Progenitor cell of endocrine pancreas (in vitro differentiated cells): ENCODE results near the gene ANKRD29. TPM values are rescaled to one million over a fixed set of nuclear protein-coding genes. Genes with fewer than 3 reads are reported as not detected.

Experiments used
- DNase-seq: peaks from one replicate; pipeline ENCODE4 v3.0.0; 2021; ENCODE audit warnings: low spot score; ENCODE audit not compliant: unreplicated experiment
- H3K27ac Mint-ChIP-seq: 2 replicates; pipeline ENCODE4 v1.8.0; 2021; ENCODE audit warnings: mild to moderate bottlenecking, moderate library complexity, mixed read lengths
- H3K27me3 Mint-ChIP-seq: 2 replicates; pipeline ENCODE4 v1.8.0; 2021; ENCODE audit warnings: mixed read lengths
- H3K36me3 Mint-ChIP-seq: 2 replicates; pipeline ENCODE4 v1.8.0; 2022; ENCODE audit warnings: mixed read lengths; ENCODE audit not compliant: insufficient read depth
- H3K4me1 Mint-ChIP-seq: 2 replicates; pipeline ENCODE4 v1.8.0; 2021; ENCODE audit warnings: low read depth, mixed read lengths
- H3K4me3 Mint-ChIP-seq: 2 replicates; pipeline ENCODE4 v1.8.0; 2021; ENCODE audit warnings: low read depth, mild to moderate bottlenecking, moderate library complexity, mixed read lengths
- H3K9me3 Mint-ChIP-seq: 2 replicates; pipeline ENCODE4 v1.8.0; 2021; ENCODE audit warnings: low read depth, mixed read lengths
- total RNA-seq: library from RNA; stranded (reverse); gene quantifications from 2 replicates; pipeline ENCODE4 v1.2.1, GENCODE V29; 2021
- TF ChIP-seq, protein P1 (sequence below): fragments of 200-600 bp; sonication (generic); IDR thresholded peaks from one replicate; pipeline ENCODE4 v1.5.0; 2021; ENCODE audit warnings: antibody characterized with exemption, mild to moderate bottlenecking; ENCODE audit not compliant: unreplicated experiment

Gene ANKRD29
- total RNA-seq, 1 donor from 2014 or later, result 0.41 TPM

DNA sequence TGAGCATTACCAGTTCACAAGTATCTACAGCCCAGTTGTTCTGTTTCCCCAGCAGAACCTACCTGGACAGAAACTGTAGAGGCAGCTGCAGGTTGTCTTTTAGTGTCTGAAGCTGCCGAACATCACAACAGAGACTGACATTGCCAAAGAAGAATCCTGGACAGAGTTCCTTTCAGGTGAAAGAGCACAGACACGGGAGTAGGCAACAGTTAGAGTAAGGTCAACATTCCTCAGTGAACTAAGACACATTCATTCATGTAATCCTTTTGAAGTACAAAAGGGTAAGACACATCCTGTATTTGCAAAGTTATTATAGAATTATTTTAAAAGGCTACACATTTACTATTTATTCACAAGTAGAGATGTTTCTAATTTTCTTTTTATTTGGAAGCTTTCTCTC, 90.7 kb downstream of the ANKRD29 start:
- Mint-ChIP-seq H3K4me1 (peaks cover 6% of the 10 kb centered on the region), H3K4me3 (no peak overlapping the region), H3K27me3 (no peaks in the 10 kb centered on the region), H3K27ac (no peak overlapping the region), H3K9me3 (no peaks in the 10 kb centered on the region), H3K36me3 (peaks cover 25% of the 10 kb centered on the region)
- TF ChIP-seq, protein P1, sequence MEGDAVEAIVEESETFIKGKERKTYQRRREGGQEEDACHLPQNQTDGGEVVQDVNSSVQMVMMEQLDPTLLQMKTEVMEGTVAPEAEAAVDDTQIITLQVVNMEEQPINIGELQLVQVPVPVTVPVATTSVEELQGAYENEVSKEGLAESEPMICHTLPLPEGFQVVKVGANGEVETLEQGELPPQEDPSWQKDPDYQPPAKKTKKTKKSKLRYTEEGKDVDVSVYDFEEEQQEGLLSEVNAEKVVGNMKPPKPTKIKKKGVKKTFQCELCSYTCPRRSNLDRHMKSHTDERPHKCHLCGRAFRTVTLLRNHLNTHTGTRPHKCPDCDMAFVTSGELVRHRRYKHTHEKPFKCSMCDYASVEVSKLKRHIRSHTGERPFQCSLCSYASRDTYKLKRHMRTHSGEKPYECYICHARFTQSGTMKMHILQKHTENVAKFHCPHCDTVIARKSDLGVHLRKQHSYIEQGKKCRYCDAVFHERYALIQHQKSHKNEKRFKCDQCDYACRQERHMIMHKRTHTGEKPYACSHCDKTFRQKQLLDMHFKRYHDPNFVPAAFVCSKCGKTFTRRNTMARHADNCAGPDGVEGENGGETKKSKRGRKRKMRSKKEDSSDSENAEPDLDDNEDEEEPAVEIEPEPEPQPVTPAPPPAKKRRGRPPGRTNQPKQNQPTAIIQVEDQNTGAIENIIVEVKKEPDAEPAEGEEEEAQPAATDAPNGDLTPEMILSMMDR, result no peak
- DNase-seq, result no peak

DNA sequence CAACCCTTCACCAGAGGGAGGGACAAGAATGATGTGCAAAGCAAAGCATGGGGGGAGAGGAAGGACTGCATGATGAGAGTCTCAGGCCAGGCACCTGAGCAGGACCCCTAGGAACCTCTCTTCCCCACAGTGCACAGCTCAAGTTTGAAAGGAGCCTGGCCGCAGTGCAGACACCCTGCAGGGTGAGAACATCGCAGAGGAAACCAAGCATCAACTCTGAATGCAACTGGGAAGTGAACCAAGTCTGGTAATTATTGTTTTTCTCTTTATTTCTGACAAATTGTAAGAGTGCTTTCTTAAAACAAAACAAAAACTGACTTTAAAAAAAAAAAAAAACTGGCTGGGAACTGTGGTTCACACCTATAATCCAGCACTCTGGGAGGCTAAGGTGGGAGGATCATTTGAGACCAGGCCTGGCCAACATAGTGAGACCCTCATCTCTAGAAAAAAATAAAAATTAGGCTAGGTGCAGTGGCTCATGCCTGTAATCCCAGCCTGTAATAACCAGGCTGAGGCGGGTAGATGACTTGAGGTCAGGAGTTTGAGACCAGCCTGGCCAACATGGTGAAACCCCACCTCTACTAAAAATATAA, 91.7 kb downstream of the ANKRD29 start:
- Mint-ChIP-seq H3K27me3 (no peaks in the 10 kb centered on the region), H3K4me1 (peaks cover 6% of the 10 kb centered on the region), H3K27ac (no peak overlapping the region), H3K9me3 (no peaks in the 10 kb centered on the region), H3K4me3 (no peak overlapping the region), H3K36me3 (peaks cover 22% of the 10 kb centered on the region)
- no peak for DNase-seq
- TF ChIP-seq, protein P1, result no peak

DNA sequence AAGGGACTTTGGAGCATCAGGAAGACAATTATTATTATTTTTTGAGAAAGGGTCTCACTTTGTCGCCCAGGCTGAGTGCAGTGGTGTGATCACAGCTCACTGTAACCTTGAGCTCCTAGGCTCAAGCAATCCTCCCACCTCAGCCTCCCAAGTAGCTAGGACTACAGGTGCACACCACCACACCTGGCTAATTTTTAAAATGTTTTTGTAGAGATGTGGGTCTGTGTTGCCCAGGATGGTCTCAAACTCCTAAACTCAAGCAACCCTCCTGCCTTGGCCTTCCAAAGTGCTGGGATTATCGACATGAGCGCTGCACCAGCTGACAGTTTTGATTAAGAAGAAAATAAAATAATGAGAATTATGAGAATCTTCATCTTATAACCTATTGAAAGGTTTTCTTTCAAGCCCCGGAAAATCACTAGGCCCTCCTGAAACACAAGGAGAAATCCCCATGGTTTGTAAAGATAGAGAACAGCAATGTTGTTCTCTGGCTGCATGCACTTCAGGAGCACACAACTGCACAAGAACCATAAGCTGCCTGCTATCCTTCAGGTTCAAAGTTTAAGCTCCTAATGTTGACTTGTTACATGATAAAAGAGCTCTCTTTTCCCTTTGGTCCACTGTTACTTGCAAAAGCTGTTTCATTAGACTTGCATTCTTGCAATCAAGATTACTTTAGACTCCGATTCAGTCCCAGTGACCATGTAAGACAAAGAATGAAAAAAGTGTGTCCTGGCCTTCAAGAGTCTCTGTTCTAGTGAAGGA, 93.2 kb downstream of the ANKRD29 start:
- Mint-ChIP-seq H3K27me3 (no peaks in the 10 kb centered on the region), H3K9me3 (no peaks in the 10 kb centered on the region), H3K4me1 (peaks cover 6% of the 10 kb centered on the region), H3K4me3 (no peak overlapping the region), H3K36me3 (peaks cover 24% of the 10 kb centered on the region), H3K27ac (no peak overlapping the region)
- no peak for DNase-seq
- TF ChIP-seq, protein P1, result no peak

DNA sequence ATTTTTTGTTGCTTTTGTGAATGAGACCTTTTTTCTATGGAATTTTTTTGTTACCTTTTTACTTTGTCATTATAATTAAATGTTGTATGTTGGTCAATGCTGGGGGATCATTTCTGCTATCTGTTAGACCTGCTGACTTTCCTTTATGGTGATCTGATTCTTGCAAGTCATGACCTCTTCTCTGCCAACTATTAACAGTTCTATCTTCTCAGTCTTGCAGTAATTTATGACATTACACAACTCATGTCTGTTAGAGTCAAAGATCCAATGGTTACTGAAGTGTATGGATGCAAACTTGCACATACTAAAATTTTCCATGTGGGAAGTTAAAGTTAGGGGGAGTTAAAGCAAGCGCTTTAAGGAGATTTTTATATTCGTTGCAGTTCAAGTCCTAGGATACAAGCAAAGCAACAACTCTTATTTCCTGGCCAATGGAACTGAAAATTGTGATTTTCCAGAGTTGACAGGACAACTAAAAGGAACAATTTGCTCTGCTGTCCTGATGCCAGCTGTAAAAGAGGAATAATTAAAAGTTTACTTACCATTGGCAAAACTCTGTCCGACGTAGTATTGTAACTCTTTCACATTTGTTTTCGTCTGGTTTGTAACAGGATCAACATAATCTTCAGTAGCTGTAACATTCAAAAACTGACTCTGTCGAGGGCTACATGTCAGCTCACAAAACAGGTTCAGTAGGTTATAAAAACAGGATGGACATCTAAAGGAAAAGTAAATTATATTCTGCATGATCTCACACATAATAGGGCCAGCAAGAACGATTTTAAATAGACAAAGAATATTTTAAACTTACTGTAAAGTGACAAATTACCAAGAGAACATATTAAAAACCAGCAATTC, 94.2 kb downstream of the ANKRD29 start:
- peaks cover 27% of the 10 kb centered on the region for H3K36me3 Mint-ChIP-seq
- no peak overlapping the region for H3K27ac Mint-ChIP-seq
- H3K4me3 Mint-ChIP-seq, result no peak overlapping the region
- DNase-seq, result no peak
- TF ChIP-seq, protein P1, result no peak
- H3K27me3 Mint-ChIP-seq, result no peaks in the 10 kb centered on the region
- H3K9me3 Mint-ChIP-seq, result no peaks in the 10 kb centered on the region
- peaks cover 6% of the 10 kb centered on the region for H3K4me1 Mint-ChIP-seq

DNA sequence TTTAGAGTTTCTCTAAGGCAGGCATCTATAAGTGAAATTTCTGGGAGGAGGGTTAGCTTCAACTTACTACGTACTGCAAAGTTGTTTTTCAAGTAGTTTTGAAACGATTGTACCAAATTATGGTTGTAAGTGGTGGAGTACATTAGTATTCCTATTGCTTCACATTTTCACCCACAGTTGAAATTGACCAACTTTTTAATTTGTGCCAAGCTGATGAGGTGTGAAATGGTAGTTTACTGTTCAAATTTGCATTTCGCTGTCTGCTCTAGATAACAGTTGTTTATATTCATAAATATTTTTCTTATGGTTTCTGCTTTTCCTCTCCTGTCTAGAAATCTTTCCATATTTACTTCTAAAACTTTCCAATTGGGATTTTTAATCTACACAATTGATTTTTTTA, 95.0 kb downstream of the ANKRD29 start:
- H3K4me3 Mint-ChIP-seq, result no peak overlapping the region
- TF ChIP-seq, protein P1, result no peak

More for the DNA sequence above, 95.0 kb downstream of the ANKRD29 start:
- Mint-ChIP-seq H3K9me3 (no peaks in the 10 kb centered on the region), H3K4me1 (peaks cover 6% of the 10 kb centered on the region), H3K27me3 (no peaks in the 10 kb centered on the region), H3K27ac (no peak overlapping the region), H3K36me3 (peaks cover 27% of the 10 kb centered on the region)
- DNase-seq, result no peak
